ENCODE results near the gene MPRIP.

GRCh38 chr17:17201907-17202306, 159.7 kb downstream of the MPRIP start:
- TF ChIP-seq CTCF (IDR thresholded peaks at IDR 0.05) (no peak), CREB1 (CRISPR knock-in tag; IDR thresholded peaks at IDR 0.05) (no peak), ATF6 (CRISPR knock-in tag; IDR thresholded peaks at IDR 0.05) (no peak), MAX (CRISPR knock-in tag; IDR thresholded peaks at IDR 0.05) (no peak), NR2C2 (CRISPR knock-in tag; IDR thresholded peaks at IDR 0.05) (no peak)
